Renal cortical epithelial cell (primary cell): ENCODE measurements around the gene TH. TPM values are rescaled to one million over a fixed set of nuclear protein-coding genes. Genes with fewer than 3 reads are reported as not detected.
"Not testable (repeated sequence)": the region's sequence is repeated elsewhere in the genome, so short reads cannot be mapped to it uniquely, and the experiment has no call there.

Experiments used
- DNase-seq: peaks from one replicate; pipeline ENCODE4 v3.0.0-alpha.2; 2011; ENCODE audit warnings: low read depth
- total RNA-seq: library from RNA; depleted of rRNA; stranded (reverse); fragments of >200 nt; gene quantifications from 2 replicates; pipeline ENCODE4 v1.2.3, GENCODE V29; 2014

The TH gene
- total RNA-seq, 1 donor from 2014 or later, result 0.30 TPM

DNA sequence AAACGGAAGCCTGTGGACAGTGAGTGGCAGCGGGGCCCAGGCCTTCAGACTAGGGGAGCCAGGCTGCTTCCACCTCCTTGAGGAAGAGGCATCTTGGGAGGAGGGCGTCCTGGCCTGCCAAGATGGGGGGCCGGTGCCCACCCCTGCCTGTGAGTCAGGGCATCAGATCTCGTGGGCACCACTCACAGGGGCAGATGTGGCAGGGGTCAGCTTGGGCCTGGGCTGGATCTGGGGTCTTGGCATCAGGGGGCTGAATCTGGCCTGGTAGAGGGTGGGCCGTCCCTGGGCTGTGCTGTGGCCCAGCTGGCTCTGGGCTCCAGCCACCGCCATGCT is 24.1 kb upstream of the TH start:
- DNase-seq, result no peak

DNA sequence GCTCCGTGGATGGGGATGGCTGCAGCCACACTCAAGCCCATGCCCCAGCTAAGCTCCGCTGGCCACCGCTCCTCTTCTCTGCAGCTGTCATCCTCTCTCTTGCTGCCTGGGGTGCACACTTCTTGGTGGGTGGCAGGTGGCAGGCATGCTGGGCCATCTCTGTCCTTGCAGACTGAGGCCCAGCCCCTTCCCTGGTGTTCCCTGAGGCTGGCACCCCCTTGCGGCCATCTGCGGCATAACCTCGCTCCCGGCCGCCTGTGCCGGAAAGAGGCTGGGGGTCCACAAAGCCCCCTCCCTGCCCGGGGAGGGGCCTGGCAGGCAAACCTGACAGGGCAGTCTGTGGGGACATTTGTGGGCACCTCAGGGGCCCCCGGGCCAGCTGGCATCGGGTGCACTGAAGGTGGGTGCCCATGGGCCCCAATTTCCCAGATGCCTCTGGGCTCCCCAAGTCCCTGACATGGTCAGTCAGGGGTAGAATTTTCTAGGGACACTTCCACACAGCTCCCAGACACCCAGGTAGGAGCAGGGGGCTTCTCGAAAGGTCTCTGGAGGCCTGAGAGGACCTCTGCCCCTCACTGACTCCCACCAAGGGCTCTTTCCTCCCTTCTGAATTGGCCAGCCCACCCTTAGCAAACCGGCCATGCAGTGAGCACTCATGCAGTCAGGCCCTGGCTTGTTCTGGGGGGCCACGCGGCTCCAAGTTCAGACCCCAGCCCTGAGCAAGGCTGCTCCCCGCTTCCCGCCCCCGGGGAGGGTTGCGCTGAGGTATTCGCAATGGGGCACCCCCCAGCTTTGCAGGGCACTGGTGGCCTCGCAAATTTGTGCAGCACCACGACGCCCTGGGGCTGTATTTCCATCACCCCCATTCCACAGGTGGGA is 23.5 kb upstream of the TH start:
- DNase-seq, result no peak

DNA sequence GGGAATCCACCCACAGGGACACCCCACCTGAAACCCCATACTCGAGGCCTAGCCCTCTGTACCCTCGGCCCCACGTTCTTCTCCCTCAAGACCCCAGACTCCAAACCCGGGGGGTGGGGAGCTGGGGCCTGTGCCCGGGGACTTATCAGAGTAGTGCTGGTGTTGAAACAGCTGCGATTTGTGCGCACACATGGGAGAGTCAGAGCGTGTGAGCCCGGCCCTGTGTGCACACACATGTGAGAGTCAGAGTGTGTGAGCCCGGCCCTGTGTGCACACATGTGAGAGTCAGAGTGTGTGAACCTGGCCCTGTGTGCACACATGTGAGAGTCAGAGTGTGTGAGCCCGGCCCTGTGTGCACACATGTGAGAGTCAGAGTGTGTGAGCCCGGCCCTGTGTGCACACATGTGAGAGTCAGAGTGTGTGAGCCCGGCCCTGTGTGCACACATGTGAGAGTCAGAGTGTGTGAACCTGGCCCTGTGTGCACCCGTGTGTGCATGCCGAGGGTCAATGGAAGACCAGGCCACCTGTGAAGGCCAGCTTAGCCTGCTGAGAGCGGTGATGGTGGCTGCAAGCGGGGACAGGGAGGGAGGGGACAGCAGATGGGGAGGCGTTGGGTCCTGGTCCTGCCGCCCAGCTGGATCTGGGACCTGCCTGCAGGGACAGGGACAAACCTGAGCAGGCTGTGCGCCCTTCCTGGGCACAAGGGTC is 22.4 kb upstream of the TH start:
- DNase-seq, result not testable (repeated sequence)

DNA sequence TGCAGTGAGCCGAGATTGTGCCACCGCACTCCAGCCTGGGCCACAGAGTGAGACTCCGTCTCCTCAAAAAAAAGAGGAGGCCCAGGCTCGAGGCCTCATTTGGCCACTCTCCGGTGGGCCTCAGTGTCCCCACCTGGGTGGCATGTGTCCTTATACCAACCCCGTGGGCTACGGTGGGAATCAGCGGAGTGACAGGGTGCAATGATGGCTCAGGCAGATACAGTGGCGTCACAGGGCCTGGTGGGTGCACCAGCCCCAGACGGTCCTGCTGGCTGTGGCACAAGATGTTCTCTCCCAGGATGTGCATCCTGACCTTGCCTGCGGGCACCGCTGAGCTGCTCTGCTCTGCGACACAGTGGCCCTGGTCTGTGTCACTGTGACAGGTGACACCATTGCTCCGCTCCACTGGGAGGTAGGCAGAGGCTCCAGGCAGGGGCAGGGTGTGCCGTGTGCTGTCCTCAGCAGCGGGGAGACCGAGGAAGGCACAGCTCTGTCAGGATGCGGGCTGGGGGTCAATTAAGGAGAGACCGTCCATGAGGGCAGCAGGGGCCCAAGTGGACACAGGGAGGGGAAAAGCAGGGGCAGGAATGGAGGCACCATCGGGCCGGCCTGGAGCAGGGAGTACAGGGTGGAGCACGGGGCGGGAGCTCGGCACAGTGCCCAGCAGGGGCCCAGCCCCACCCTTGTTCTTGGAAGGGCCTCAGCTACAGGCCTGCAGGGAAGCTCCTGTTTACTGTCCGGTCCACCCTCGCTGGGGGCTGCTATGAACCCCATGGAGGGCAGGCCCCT is 21.7 kb upstream of the TH start:
- no peak for DNase-seq

DNA sequence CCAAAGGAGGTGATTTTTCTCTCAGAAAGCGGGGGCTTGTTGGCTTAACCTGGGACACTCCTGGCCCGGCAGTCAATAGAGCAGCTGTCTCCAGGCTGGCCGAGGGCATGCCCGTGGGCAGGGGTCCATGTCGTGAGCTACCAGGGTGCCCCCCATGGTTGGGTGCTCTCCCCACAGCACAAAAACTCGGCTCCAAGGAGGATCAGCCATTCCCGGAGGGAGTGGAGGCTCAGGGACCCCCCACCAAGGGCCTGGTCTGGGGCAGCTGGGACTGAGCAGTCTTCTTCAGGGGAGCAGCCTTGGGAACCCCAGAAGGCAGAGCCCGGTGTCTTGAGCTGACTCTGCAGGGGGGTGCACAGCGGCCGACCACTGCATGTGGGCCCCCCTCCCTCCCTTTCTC is 20.8 kb upstream of the TH start:
- no peak for DNase-seq

DNA sequence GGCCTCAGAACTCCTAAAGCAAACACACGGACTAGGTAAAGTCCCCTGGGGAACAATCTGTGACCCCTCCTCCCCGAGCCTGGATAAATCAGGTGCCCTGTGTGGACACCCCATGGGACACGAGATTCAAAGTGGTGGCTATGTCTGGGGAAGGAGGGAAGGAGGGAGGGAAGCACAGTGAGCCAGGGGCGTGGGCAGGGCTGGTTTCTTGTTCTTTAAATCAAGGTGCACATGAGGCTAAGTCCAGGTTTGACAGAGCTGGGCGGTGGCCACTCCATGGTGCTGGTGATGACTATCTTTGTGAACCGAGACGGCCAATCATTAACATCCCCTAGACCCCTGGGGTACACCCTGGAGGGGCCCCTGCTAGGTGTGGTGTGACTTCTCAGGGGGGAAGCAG is 20.3 kb upstream of the TH start:
- no peak for DNase-seq

DNA sequence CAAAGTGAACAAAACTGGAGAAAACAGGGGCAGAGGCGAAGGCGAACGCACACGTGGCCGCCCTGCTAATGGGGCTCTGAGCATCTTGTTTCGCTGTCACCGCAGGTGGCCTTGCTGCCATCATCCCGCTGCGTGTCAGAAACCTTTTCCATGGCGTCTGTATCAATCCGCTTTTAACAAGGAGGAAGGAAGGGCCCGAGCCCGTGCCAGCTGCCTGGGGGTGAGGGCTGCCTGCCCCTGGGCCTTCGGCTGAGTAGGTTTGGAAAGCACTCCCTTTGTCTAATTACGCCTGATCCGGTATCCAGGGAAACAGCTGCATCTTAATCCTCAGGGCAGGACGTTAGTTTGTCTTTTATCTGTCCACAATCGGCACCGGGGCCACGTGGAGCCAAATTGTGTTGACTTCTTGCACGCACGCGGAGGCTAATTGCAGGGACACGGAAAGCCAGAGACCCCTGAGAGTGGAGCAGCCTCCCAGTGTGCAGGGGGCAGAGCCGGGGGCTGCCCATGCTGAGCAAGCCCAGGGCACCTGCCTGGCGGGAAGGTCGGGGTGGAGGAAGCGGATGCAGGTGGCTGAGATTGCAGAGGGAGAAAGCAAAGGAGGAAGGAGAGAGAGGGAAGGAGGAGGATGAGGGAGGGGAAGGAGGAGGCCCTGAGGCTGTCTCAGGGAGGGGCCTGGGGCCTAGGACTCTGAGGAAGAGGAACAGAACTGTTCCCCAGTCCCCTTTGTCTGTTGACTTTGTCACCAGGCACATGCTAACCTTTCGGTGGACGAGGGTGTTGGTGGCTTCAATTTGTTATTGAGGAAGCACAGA is 19.2 kb upstream of the TH start:
- no peak for DNase-seq

DNA sequence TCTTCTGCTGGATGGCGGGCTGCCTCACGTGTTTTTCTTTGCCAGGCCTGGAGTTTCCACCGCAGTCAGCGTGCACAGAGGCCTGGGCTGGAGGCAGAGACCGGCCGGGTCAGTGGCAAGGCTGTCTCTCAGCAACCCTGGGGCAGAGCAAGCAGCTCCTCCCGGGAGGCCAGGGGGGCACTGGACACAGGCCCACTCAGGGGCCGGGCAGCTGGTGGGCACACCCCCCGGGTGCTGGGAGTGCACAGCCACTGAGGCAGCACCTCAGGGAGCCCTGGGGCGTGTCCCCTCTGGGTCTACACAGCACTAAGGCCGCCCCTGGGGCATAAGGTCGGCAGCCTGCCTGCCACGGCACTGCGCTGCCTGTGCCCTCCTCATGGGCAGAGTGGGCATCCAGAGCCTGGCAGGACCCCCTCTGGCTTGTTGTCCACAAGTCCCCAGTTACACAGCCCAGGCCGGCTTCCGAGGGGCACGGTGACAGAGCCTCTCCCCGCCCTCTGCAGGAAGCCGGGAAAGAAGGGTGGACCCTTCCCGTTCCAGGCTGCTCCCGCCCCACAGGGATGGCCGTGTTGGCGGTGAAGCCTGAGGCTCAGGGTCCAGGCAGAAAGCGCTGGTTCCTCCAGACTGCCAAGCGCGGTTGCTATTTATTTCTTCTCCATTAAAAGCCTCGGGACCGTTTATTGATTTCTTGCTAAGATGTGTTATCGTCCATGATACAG is 18.5 kb upstream of the TH start:
- DNase-seq, result no peak

DNA sequence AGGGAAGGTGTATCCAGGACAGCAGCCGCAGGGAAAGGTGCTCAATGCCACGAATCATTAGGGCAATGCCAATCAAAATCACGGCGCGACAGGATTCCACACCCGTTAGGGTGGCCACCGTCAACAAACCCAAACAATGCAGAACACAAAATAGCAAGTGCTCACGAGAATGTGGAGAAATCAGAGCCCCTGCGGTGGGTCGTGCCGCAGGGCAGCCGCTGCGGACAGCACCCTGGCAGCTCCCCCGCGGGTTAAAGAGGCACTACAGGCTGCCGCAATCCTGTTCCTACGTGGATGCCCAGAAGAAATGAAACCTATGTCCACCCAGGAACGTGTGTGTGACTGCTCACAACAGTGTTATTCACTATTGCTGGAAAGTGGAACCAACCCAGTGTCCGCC is 17.1 kb upstream of the TH start:
- DNase-seq, result no peak

DNA sequence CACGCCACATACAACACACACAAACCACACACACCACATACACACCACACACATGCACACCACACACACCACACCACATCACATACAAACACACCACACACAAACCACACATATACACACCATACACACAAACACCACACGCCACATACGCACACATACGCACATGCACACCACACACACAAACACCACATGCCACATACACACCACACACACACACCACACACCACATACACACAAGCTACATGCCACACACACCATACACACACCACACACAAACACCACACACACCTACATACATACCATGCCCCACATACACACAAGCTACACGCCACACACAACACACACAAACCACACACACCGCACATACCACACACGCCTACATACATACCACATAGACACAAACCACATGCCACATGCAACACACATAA is 15.7 kb upstream of the TH start:
- no peak for DNase-seq

DNA sequence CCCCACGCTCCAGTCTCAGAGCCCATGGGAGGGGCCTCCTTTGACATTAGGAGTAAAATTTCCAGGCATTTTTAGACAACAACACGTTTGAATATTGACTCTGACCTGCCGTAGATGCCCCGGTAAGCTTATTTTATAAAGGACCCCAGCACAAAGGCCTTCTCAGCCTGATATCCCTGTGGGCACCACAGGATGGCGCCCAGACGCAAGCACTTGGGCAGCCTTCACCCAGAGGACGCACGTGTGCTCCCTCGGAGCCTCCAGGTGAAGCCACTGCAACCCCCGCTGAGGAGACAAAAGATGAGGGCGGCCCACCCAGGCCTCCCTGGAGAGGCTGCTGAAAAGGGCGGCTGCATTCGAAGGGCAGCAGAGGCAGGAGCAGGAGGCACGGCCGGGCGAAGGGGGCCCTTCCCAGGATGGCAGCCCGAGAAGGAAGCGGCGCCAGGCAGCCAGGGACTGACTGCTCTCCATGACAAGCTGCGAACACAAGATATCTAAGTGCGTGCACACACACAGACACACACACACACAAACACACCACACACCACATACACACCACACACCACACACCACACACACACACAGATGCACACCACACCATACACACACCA is 15.2 kb upstream of the TH start:
- DNase-seq, result peak; percentile 11

DNA sequence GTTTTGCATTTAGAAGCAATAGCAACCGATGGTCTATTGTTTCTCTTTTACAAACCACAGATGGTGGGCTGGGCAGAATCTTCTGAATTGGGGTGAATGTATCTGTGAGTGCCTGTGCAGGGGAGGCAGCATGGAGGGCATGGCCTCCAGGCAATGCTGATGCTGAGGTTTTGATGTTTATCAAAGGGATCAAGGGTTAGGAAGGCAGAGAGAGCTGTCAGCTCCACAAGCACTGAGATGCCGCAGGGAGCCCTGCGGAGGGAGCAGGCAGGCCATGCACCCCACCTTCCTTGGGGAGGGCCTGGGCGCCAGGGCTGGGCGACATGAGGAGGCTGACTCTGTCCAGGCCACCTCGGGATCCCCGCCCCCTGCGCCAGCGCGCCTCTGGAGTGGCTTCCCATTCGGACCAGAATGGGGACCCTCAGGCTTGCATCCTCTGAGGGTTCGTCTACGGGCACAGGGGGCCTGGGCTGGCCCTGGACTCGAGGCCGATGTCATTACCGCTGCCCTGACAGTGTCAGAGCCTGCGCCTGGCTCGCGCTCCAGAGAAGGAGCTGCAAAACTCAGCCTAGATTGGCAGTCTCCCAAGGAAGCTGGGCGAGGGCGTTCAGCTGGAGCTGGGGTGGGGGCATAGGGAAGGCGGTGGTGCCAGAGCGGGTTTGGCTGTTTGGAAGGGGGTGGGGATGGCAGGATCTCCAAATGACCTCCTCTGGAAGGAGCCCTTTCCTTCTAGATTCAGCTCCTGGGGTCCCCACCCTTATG is 13.9 kb upstream of the TH start:
- DNase-seq, result no peak

DNA sequence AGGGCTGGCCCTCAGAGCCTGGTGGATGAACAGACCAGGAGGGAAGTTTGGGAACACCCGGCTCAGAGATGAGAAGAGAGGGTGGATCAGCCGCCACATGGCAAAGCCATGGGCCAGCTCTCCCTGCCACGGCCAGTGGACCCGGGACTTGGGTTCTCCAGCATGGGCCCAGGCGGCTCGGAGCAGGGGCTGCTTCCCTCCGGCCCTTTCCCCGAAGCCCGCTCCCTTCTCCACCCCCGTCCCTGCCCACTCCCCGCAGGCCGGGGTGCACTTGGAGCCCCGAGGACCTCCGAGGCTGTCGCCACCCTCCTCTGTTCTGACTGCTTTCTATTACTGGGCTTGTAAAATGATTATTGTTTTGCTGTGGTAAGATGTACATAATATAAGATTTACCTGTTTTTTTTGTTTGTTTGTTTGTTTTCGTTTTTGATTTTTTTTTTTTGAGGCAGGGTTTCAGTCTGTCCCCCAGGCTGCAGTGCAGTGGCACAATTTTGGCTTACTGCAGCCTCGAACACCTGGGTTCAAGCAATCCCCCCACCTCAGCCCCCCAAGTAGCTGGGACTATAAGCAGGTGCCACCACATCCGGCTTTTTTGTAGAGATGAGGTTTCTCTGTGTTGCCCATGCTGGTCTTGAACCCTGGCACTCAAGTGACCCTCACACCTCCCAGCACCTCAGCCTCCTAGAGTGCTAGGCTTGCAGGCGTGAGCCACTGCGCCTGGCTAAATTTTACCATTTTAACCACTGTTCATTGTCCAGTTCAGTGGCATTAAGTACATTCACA is 11.3 kb upstream of the TH start:
- DNase-seq, result no peak

DNA sequence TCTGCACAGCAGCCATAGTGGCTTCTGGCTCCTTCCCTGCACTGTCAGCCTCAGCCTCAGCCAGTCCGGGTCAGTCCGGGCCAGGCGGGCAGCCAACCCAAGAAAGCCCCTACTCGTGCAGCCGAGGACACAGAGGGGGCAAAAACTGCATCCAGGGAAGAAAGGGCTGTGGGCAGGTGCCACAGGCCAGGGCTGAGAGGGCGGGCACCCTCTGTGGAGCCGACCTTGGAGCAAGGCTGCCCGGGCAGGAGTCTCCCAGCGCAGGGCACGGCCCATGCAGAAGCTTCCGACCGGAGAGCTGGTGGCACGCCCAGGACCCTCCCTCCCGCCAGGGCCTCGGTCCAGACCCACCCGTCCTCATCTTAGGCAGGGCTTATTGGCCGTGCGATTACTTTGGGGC is 10.5 kb upstream of the TH start:
- no peak for DNase-seq

DNA sequence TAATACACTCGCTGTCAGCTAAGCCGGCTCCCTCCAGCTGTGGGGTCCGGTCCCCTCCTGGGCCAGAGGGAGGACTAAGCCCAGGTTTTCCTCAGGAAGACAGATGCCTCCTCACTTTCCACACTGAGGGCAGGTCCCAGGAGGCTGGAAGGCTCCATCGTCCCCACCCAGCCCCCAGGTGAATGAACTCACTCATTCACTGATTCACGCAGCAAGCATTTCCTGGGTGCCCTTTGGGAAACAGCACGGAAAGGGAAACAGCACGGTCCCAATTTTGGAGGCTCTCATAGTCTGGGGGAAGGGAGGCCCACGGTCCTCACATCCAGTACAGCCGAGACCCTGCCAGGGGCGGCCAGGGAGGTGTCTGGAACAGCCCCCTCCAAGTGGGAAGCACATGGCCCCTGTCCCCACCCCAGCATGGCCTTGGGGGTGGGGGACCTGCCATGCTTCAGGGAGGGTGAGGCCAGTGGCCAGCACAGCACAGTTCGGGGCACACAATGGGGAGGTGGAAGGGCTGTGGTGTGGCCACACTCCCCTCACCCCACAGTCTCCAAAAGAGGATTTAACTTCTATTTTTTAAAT is 9.3 kb upstream of the TH start:
- peak; percentile 23 for DNase-seq

DNA sequence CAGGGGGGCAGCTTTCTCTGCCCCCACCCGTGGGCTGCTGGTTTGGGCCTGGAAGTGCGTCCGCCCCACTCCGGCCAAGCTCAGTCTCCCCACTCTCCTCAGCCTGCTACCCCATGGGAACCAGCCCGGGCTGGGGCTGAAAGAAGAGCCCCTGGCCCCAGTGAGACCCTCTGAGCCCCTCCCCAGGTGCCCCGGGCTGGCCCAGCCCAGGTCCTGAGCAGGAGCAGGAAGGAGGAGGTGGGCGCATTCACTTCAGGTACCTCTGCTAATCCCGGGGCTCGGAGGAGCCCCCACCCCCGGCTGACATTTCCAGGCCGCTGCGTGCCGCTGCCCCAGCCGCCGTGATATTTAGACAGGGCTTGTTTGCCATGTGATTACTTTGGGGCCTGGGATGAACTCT is 8.7 kb upstream of the TH start:
- no peak for DNase-seq

DNA sequence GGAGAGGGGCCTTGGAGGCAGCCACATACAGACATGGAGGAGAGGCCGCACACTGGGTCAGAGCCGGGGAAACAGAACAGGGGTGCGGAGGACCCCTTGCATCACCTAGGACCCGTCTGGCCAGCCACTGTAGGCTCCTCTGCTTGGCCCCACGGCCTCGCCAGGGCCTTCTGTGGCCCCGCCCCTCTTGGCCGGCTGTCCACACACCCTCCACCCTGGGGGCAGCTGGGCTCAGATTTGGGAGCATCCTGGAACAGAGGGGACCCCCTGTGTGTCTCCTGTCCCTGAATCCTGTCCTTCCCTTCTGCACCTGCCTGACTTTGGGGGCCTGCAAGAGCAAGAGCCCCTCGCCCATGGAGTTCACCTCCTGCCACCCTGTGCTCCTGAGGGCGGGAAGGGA is 7.9 kb upstream of the TH start:
- DNase-seq, result no peak

DNA sequence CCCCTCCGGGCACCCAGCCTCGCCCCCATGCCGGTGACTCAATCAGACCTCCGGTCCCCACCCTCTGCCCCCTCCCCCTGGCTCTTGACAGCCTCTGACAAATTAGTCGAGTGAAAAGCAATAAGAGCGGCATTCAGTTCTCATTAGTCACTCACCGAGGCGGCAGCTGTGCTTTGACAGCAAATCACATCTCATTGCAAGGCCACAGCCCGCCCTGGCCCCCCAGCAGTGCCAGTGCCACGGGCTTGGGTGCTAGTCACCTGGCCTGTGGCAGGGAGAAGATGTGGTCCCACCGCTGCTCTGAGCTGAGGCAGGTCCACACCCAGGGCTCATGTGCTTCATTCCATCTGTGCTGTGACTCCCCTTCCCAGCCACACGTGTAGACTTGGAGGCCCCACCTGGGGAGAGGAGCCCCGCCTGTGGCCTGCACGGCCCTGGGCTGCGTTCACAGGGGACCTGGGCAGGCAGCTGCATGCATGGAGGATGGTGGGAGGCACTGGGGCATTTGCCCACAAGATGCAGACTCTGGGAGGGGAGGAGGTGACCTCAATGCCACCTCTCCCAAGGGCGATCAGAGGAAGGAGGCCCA is 7.4 kb upstream of the TH start:
- DNase-seq, result peak; percentile 93
